Neural progenitor cell (in vitro differentiated cells): ENCODE results near the gene RGS12.

ENCODE experiments used
- CTCF ChIP-seq: fragments of 200-600 bp; sonication (generic); IDR thresholded peaks from 2 replicates; pipeline ENCODE4 v1.5.1; 2017; ENCODE audit warnings: antibody characterized with exemption, mild to moderate bottlenecking
- EZH2 ChIP-seq: fragments of 200-600 bp; sonication (generic); IDR thresholded peaks from 2 replicates; pipeline ENCODE4 v1.6.1; 2017; ENCODE audit warnings: antibody characterized with exemption, mild to moderate bottlenecking, moderate library complexity
- EZH2phosphoT487 ChIP-seq: fragments of 200-600 bp; sonication (generic); IDR thresholded peaks from 2 replicates; pipeline ENCODE4 v1.6.1; 2017; ENCODE audit warnings: antibody characterized with exemption

GRCh38 chr4:3251691-3252479 is 40.9 kb upstream of the RGS12 start:
- TF ChIP-seq EZH2phosphoT487 (no peak), CTCF (no peak), EZH2 (no peak)
